SK-N-SH (cell line): ENCODE measurements around the gene PBX3. TPM values are rescaled to one million over a fixed set of nuclear protein-coding genes. Genes with fewer than 3 reads are reported as not detected.

ENCODE experiments used
- CTCF ChIA-PET: fragments of 300-600, 350-600 bp; formaldehyde crosslinking; extraction: SDS; loops from one replicate; lab custom pipeline; 2021; lab: Yijun Ruan, JAX
- POLR2A ChIA-PET: fragments of 350-600 bp; sonication (Branson Sonifier 250); formaldehyde crosslinking; extraction: SDS; loops from one replicate; lab custom pipeline; 2020; ENCODE audit warnings: antibody characterized with exemption, inconsistent platforms; lab: Yijun Ruan, JAX
- DNase-seq: peaks from one replicate; pipeline ENCODE4 v3.0.0; 2012
- H2AFZ ChIP-seq: fragments of 200-600 bp; sonication (generic); 2 replicates; pipeline ENCODE4 v1.8.1; 2016; ENCODE audit warnings: antibody characterized with exemption, mild to moderate bottlenecking, low read depth
- H3F3A ChIP-seq: fragments of 200-600 bp; sonication (generic); replicated peaks from 2 replicates; pipeline ENCODE3; 2016; ENCODE audit warnings: antibody characterized with exemption, mild to moderate bottlenecking; ENCODE audit not compliant: insufficient read depth
- H3K27ac ChIP-seq, 2 experiments: fragments of 200-500 bp in 1 of 2; fragments of 200-600 bp in 1 of 2; sonication (Bioruptor generic) in 1 of 2; sonication (generic), shearing (Covaris generic) in 1 of 2; 2 replicates each; pipeline versions ENCODE4 v1.5.1 to v1.6.1; 2014 to 2016; ENCODE audit warnings: low read depth in 2 of 2, inconsistent platforms in 1 of 2, low read length in 1 of 2, mild to moderate bottlenecking in 1 of 2, mixed read lengths in 1 of 2
- H3K27me3 ChIP-seq: fragments of 200-600 bp; sonication (generic), shearing (Covaris generic); 2 replicates; pipeline ENCODE4 v1.6.1; 2016; ENCODE audit warnings: mixed run types; ENCODE audit not compliant: insufficient read depth
- H3K36me3 ChIP-seq, 2 experiments: fragments of 200-500 bp in 1 of 2; fragments of 200-600 bp in 1 of 2; sonication (Bioruptor generic) in 1 of 2; sonication (generic) in 1 of 2; replicated peaks in 1 of 2; 2 replicates each; pipeline versions ENCODE3 to v1.5.1; 2014 to 2016; ENCODE audit warnings: low read length in 1 of 2, mild to moderate bottlenecking in 1 of 2; ENCODE audit not compliant: insufficient read depth in 2 of 2, control insufficient read depth in 1 of 2
- H3K4me1 ChIP-seq, 2 experiments: fragments of 200-500 bp in 1 of 2; fragments of 200-600 bp in 1 of 2; sonication (Bioruptor generic) in 1 of 2; sonication (generic), shearing (Covaris generic) in 1 of 2; 2 replicates each; pipeline versions ENCODE4 v1.5.1 to v1.6.1; 2014 to 2016; ENCODE audit warnings: low read depth in 1 of 2, low read length in 1 of 2, mixed run types in 1 of 2; ENCODE audit not compliant: insufficient read depth in 2 of 2, control insufficient read depth in 1 of 2
- H3K4me2 ChIP-seq: fragments of 200-600 bp; sonication (generic), shearing (Covaris generic); 2 replicates; pipeline ENCODE4 v1.6.1; 2017; ENCODE audit warnings: mixed run types
- H3K4me3 ChIP-seq, 2 experiments: fragments of 200-500 bp in 1 of 2; fragments of 200-600 bp in 1 of 2; sonication (Bioruptor generic) in 1 of 2; sonication (generic), shearing (Covaris generic) in 1 of 2; 2 replicates each; pipeline versions ENCODE4 v1.5.1 to v1.8.1; 2014 to 2016; ENCODE audit warnings: low read depth in 2 of 2, inconsistent platforms in 1 of 2, low read length in 1 of 2, mild to moderate bottlenecking in 1 of 2, mixed read lengths in 1 of 2, moderate library complexity in 1 of 2
- H3K79me2 ChIP-seq: fragments of 200-600 bp; sonication (generic); 2 replicates; pipeline ENCODE4 v1.8.1; 2017; ENCODE audit warnings: mild to moderate bottlenecking; ENCODE audit not compliant: insufficient read depth
- H3K9ac ChIP-seq: fragments of 200-600 bp; sonication (generic); 2 replicates; pipeline ENCODE4 v1.6.1; 2017; ENCODE audit warnings: mixed run types
- H3K9me2 ChIP-seq: fragments of 200-600 bp; sonication (generic); 2 replicates; pipeline ENCODE4 v1.6.1; 2017; ENCODE audit warnings: mixed run types
- H3K9me3 ChIP-seq: fragments of 200-600 bp; sonication (generic); 2 replicates; pipeline ENCODE4 v1.6.1; 2017; ENCODE audit warnings: mixed run types, mild to moderate bottlenecking, moderate library complexity
- H4K20me1 ChIP-seq: fragments of 200-600 bp; sonication (generic); 2 replicates; pipeline ENCODE4 v1.6.1; 2017; ENCODE audit warnings: mild to moderate bottlenecking, mixed run types; ENCODE audit not compliant: insufficient read depth
- ELF1 ChIP-seq: IDR thresholded peaks from 2 replicates; pipeline ENCODE4 v1.4.0; 2012
- EP300 ChIP-seq, 2 experiments: IDR thresholded peaks; 2 replicates each; pipeline versions ENCODE4 v1.4.0 to v1.6.1; 2012; ENCODE audit warnings: borderline replicate concordance in 1 of 2, low read depth in 1 of 2, low read length in 1 of 2
- EZH2phosphoT487 ChIP-seq: fragments of 200-600 bp; sonication (generic); IDR thresholded peaks from 2 replicates; pipeline ENCODE4 v1.6.1; 2017; ENCODE audit warnings: low read depth, mixed run types, mild to moderate bottlenecking, antibody characterized with exemption, moderate library complexity, borderline replicate concordance
- FOSL2 ChIP-seq: IDR thresholded peaks from 2 replicates; pipeline ENCODE4 v1.4.0; 2012; ENCODE audit warnings: low read depth, mild to moderate bottlenecking, moderate library complexity, borderline replicate concordance
- FOXM1 ChIP-seq: IDR thresholded peaks from 2 replicates; pipeline ENCODE4 v1.4.0; 2012; ENCODE audit warnings: low read depth, mild to moderate bottlenecking
- GABPA ChIP-seq: IDR thresholded peaks from 2 replicates; pipeline ENCODE4 v1.4.0; 2012; ENCODE audit warnings: low read depth, mild to moderate bottlenecking
- GATA2 ChIP-seq: sonication (generic); formaldehyde crosslinking; IDR thresholded peaks from 2 replicates; pipeline ENCODE4 v1.5.0; 2020; ENCODE audit warnings: mild to moderate bottlenecking, missing genetic modification reagents
- JUND ChIP-seq: IDR thresholded peaks from 2 replicates; pipeline ENCODE4 v1.4.0; 2012
- MEF2A ChIP-seq: IDR thresholded peaks from 2 replicates; pipeline ENCODE4 v1.4.0; 2012; ENCODE audit warnings: low read depth, borderline replicate concordance
- MXI1 ChIP-seq: IDR thresholded peaks from 2 replicates; pipeline ENCODE4 v1.6.1; 2012; ENCODE audit warnings: mild to moderate bottlenecking, low read depth, low read length, improper control_type of control experiment
- NFIC ChIP-seq: IDR thresholded peaks from 2 replicates; pipeline ENCODE4 v1.4.0; 2012; ENCODE audit warnings: borderline replicate concordance
- NRF1 ChIP-seq: IDR thresholded peaks from 2 replicates; pipeline ENCODE4 v1.6.1; 2012; ENCODE audit warnings: low read depth, mild to moderate bottlenecking, low read length
- PBX3 ChIP-seq: IDR thresholded peaks from 2 replicates; pipeline ENCODE4; 2012
- POLR2AphosphoS5 ChIP-seq: IDR thresholded peaks from 2 replicates; pipeline ENCODE4 v1.6.1; 2012; ENCODE audit warnings: low read depth, low read length
- RFX5 ChIP-seq: IDR thresholded peaks from 2 replicates; pipeline ENCODE4 v1.6.1; 2012; ENCODE audit warnings: mild to moderate bottlenecking, improper control_type of control experiment, low read length
- RXRA ChIP-seq: IDR thresholded peaks from 2 replicates; pipeline ENCODE4 v1.4.0; 2012; ENCODE audit warnings: low read depth, mild to moderate bottlenecking, borderline replicate concordance
- SMC3 ChIP-seq: IDR thresholded peaks from 2 replicates; pipeline ENCODE4 v1.6.1; 2012; ENCODE audit warnings: low read depth, low read length, improper control_type of control experiment
- TCF12 ChIP-seq: IDR thresholded peaks from 2 replicates; pipeline ENCODE4 v1.4.0; 2012
- TEAD4 ChIP-seq: IDR thresholded peaks from 2 replicates; pipeline ENCODE4 v1.4.0; 2012; ENCODE audit warnings: mild to moderate bottlenecking, borderline replicate concordance; ENCODE audit not compliant: insufficient read depth
- WGBS: methylation state at CpG from one replicate; pipeline ENCODE4 v1.1.6; 2017; ENCODE audit warnings: low lambda C conversion rate; 5-methylcytosine and 5-hydroxymethylcytosine counted together
- polyA plus RNA-seq, 3 experiments: library from polyadenylated mRNA; depleted of rRNA; stranded (reverse); fragments of >200 nt; gene quantifications; 2 replicates each; pipeline ENCODE4 v1.2.3, GENCODE V29; 2012
- TF ChIP-seq, protein P1 (sequence below): IDR thresholded peaks from 2 replicates; pipeline ENCODE4 v1.4.0; 2012; ENCODE audit warnings: low read depth
- TF ChIP-seq, protein P2 (sequence below): IDR thresholded peaks from 2 replicates; pipeline ENCODE4 v1.4.0; 2012; ENCODE audit warnings: low read depth, borderline replicate concordance

Gene PBX3
- polyA plus RNA-seq, 1 of the 3 experiments (the other 2 are of a cell fraction), result 73.0 TPM

DNA sequence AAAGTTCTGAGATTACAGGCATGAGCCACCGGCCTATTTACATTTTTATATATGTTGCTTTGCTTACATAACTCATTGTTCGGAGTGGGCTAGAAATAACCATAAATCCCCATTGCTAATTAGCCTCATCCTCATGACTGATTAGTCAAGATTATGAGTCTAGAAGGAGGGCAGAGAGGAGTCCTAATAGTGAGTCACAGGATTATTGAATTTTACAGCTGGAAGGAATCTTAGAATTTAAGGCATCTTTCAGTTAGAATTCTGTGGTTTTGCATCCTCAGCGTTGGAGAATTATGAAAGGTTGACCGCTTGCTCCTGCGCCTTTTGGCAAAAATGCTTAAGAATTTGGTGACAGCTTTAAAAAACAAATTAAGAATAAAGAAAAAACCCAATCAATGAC is 2.6 kb upstream of the PBX3 start:
- Histone ChIP-seq H2AFZ (no peak overlapping the region), H3F3A (peaks cover 26% of the 10 kb centered on the region), H3K4me1 (peaks cover 6 to 9% of the 10 kb centered on the region in 2 experiments; a peak in 3 of 4 replicates), H3K79me2 (peaks cover 24% of the 10 kb centered on the region), H3K9me3 (no peaks in the 10 kb centered on the region), H4K20me1 (no peaks in the 10 kb centered on the region), H3K4me3 (no peak overlapping the region), H3K36me3 (peaks cover 5 to 13% of the 10 kb centered on the region in 2 experiments), H3K27me3 (no peaks in the 10 kb centered on the region), H3K9ac (peak overlapping the region; percentile 30; the same call in 1 of the 2 replicates), H3K9me2 (no peaks in the 10 kb centered on the region), H3K4me2 (peak overlapping the region; percentile 74), H3K27ac (peak overlapping the region; percentile 39 to 72; a peak in 3 of 4 replicates)
- ChIA-PET CTCF (interaction anchor here (1.2 to 2.0 kb wide), 3 partner anchors 186 to 654 kb away, joined by 3 to 8 read pairs (median 5); no protein-coding TSS in a partner anchor), POLR2A (no interaction called here)
- 18% methylated on average over 5 of the region's 5 CpGs for WGBS
- 0 out of 2 replicates have a peak, but pooled peaks have one; percentile 25 for TF ChIP-seq NFIC
- peak; percentile 86 for TF ChIP-seq FOSL2
- peak; percentile 45; the same call in 1 of the 2 replicates for TF ChIP-seq POLR2AphosphoS5
- TF ChIP-seq RFX5, result no peak
- TF ChIP-seq TCF12, result peak; percentile 87
- 0 out of 2 replicates have a peak, but pooled peaks have one; percentile 10 for TF ChIP-seq MEF2A
- TF ChIP-seq, protein P1, sequence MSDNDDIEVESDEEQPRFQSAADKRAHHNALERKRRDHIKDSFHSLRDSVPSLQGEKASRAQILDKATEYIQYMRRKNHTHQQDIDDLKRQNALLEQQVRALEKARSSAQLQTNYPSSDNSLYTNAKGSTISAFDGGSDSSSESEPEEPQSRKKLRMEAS, result no peak
- peak in 1 of 2 experiments; percentile 88; a peak in 2 of 4 replicates for TF ChIP-seq EP300 (IDR thresholded peaks at IDR 0.05; ENCODE audit: borderline replicate concordance in 1 of 2, low read depth in 1 of 2, low read length in 1 of 2)
- peak; percentile 88 for TF ChIP-seq TEAD4
- TF ChIP-seq PBX3, result peak; percentile 86
- TF ChIP-seq, protein P2, sequence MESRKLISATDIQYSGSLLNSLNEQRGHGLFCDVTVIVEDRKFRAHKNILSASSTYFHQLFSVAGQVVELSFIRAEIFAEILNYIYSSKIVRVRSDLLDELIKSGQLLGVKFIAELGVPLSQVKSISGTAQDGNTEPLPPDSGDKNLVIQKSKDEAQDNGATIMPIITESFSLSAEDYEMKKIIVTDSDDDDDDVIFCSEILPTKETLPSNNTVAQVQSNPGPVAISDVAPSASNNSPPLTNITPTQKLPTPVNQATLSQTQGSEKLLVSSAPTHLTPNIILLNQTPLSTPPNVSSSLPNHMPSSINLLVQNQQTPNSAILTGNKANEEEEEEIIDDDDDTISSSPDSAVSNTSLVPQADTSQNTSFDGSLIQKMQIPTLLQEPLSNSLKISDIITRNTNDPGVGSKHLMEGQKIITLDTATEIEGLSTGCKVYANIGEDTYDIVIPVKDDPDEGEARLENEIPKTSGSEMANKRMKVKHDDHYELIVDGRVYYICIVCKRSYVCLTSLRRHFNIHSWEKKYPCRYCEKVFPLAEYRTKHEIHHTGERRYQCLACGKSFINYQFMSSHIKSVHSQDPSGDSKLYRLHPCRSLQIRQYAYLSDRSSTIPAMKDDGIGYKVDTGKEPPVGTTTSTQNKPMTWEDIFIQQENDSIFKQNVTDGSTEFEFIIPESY, result 0 out of 2 replicates have a peak, but pooled peaks have one; percentile 44
- TF ChIP-seq JUND, result peak; percentile 81
- peak; percentile 63 for TF ChIP-seq FOXM1
- TF ChIP-seq GATA2, result no peak
- TF ChIP-seq RXRA, result no peak
- no peak for DNase-seq

- Histone ChIP-seq H3K27ac (peak overlapping the region; percentile 39 to 72; a peak in 3 of 4 replicates), H3K4me2 (peak overlapping the region; percentile 74), H4K20me1 (no peaks in the 10 kb centered on the region), H3K27me3 (no peaks in the 10 kb centered on the region), H3K9ac (peak overlapping the region; percentile 30; the same call in 1 of the 2 replicates), H3K79me2 (peaks cover 28% of the 10 kb centered on the region), H3K9me3 (no peaks in the 10 kb centered on the region), H3K9me2 (no peaks in the 10 kb centered on the region), H2AFZ (no peak overlapping the region), H3F3A (peaks cover 29% of the 10 kb centered on the region), H3K4me1 (peaks cover 6 to 9% of the 10 kb centered on the region in 2 experiments; a peak in 3 of 4 replicates), H3K4me3 (no peak overlapping the region), H3K36me3 (peaks cover 8 to 17% of the 10 kb centered on the region in 2 experiments)
- 56% methylated on average over 1 of the region's 1 CpG for WGBS
- POLR2A ChIA-PET, result interaction anchor here (2.0 kb wide), 1 partner anchor 38 kb away, joined by 14 read pairs; the partner anchor contains the start of gene MAPKAP1
- no peak for DNase-seq
- CTCF ChIA-PET, result interaction anchor here (1.2 to 2.0 kb wide), 4 partner anchors 186 to 654 kb away, joined by 3 to 8 read pairs (median 6); no protein-coding TSS in a partner anchor
- TF ChIP-seq RFX5, result no peak
- TF ChIP-seq GABPA, result no peak
- no peak for TF ChIP-seq EZH2phosphoT487
- no peak for TF ChIP-seq NRF1
- TF ChIP-seq JUND, result no peak
- no peak for TF ChIP-seq ELF1
- TF ChIP-seq, protein P1, result no peak
- TF ChIP-seq, protein P2, result no peak
- no peak for TF ChIP-seq SMC3
- no peak for TF ChIP-seq FOSL2
- TF ChIP-seq PBX3, result no peak
- no peak for TF ChIP-seq MXI1
Measured at GRCh38 chr9:125745018-125745417, 2.2 kb upstream of the PBX3 start.
